Measurements from ENCODE around the gene BCAS1.

The BCAS1 gene

GRCh38 chr20:54047048-54047447, 23.3 kb downstream of the BCAS1 start:
- no peak overlapping the region for H3K4me3 ChIP-seq (ENCODE audit: control insufficient read depth, low read depth, low read length)
- TF ChIP-seq CTCF (conservative IDR thresholded peaks at IDR 0.05; ENCODE audit: control insufficient read depth, insufficient read depth, low read depth, low read length): no peak
- no peak for DNase-seq (ENCODE audit: low read depth)

GRCh38 chr20:54044156-54044555, 26.2 kb downstream of the BCAS1 start:
- DNase-seq (ENCODE audit: low read depth): peak; percentile 94
- no peak for TF ChIP-seq CTCF (conservative IDR thresholded peaks at IDR 0.05; ENCODE audit: control insufficient read depth, insufficient read depth, low read depth, low read length)
- H3K4me3 ChIP-seq (ENCODE audit: control insufficient read depth, low read depth, low read length): no peak overlapping the region

DNA sequence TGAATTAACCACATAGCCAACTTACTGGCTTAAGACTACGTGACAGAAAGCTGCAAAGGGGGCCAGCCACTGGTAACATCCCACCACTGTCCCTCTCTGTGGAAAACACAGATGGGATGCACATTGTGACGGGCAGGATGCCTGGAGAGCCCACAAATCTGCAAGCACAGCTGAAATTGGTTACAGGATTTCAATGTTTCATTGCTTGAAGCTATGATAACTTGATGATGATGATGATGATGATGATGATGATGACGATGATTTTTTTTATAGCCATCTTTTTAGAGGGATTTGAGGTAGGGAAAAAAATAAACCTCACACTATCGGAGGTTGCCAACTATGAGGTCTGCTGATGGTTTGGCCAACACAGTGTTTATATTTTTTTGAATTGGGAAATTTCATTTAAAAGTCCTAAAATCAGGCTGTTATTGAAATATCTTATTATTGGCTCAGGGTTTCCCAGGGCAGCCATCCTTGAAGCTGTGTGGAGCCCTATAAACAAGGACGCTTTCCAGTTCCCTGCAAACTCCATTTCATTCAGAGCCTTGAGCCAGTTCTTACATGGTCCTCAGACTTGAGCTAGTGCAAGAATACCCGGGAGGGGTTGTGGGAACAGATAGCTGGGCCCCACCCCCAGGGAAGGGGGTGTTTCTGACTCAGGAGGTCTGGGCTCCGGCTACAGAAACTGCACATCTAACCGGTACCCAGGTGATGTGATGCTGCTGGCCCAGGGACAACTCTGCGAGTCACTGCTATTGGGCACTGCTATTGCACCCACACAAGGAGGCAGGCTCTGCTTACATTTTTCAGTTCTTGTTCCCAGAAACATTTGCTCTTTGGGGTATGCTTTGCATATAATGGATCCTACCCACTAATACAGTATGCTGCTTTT, 27.1 kb downstream of the BCAS1 start:
- peak; percentile 44 for DNase-seq (ENCODE audit: low read depth)
- no peak overlapping the region for H3K4me3 ChIP-seq (ENCODE audit: control insufficient read depth, low read depth, low read length)
- TF ChIP-seq CTCF (conservative IDR thresholded peaks at IDR 0.05; ENCODE audit: control insufficient read depth, insufficient read depth, low read depth, low read length): no peak

DNA sequence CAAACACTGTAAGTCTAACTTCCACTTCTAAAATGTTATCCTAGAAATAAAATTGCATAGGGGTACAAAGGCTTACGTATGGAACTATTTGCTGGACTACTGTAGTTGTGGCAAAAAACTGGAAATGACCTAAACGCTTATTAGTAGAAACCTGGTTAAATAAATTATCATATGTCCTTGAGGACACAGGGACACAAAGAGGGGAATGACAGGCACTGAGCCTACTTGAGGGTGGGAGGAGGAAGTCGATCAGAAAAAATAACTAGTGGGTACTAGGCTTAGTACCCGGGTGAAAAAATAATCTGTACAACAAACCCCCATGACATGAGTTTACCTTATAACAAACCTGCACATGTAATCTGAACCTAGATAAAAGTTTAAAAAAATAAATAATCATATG, 28.4 kb downstream of the BCAS1 start:
- H3K4me3 ChIP-seq (ENCODE audit: control insufficient read depth, low read depth, low read length): no peak overlapping the region
- DNase-seq (ENCODE audit: low read depth): no peak
- TF ChIP-seq CTCF (conservative IDR thresholded peaks at IDR 0.05; ENCODE audit: control insufficient read depth, insufficient read depth, low read depth, low read length): no peak

- no peak for TF ChIP-seq CTCF (conservative IDR thresholded peaks at IDR 0.05; ENCODE audit: control insufficient read depth, insufficient read depth, low read depth, low read length)
- H3K4me3 ChIP-seq (ENCODE audit: control insufficient read depth, low read depth, low read length): no peak overlapping the region
- no peak for DNase-seq (ENCODE audit: low read depth)
Observed at GRCh38 chr20:54041336-54041735, 29.1 kb downstream of the BCAS1 start.

- no peak for TF ChIP-seq CTCF (conservative IDR thresholded peaks at IDR 0.05; ENCODE audit: control insufficient read depth, insufficient read depth, low read depth, low read length)
- no peak for DNase-seq (ENCODE audit: low read depth)
- H3K4me3 ChIP-seq (ENCODE audit: control insufficient read depth, low read depth, low read length): no peak overlapping the region
Observed at GRCh38 chr20:54040531-54040930, 29.9 kb downstream of the BCAS1 start.

Data from fibroblast of mammary gland (primary cell).